Transverse colon (tissue), 4 donors: ENCODE measurements around the gene SDK1. TPM values are rescaled to one million over a fixed set of nuclear protein-coding genes. Genes with fewer than 3 reads are reported as not detected.

Source experiments
- DNase-seq: peaks from one replicate; pipeline ENCODE4 v3.0.0-alpha.2; 2019
- H3K27ac ChIP-seq, 4 donors: fragments of 200-600 bp; sonication (generic); 2 replicates each; pipeline ENCODE4 v1.5.1; 2016 to 2018; ENCODE audit warnings: inconsistent platforms in 4 of 4
- H3K27me3 ChIP-seq: fragments of 200-600 bp; sonication (generic); 2 replicates; pipeline ENCODE4 v1.5.1; 2017; ENCODE audit warnings: inconsistent platforms
- H3K36me3 ChIP-seq, 4 donors: fragments of 200-600 bp; sonication (generic); 2 replicates each; pipeline ENCODE4 v1.5.1; 2017 to 2019; ENCODE audit warnings: inconsistent platforms in 4 of 4
- H3K4me1 ChIP-seq, 4 donors: fragments of 200-600 bp; sonication (generic); 2 replicates each; pipeline ENCODE4 v1.5.1; 2017 to 2020; ENCODE audit warnings: inconsistent platforms in 4 of 4
- H3K4me3 ChIP-seq, 4 donors: fragments of 200-600 bp; sonication (generic); 1 replicate in 1 of 4; 2 replicates in 3 of 4; pipeline versions ENCODE4 v1.5.1 to v1.6.1; 2017 to 2019; ENCODE audit warnings: inconsistent platforms in 4 of 4
- H3K9me3 ChIP-seq, 2 donors: fragments of 200-600 bp; sonication (generic); 2 replicates each; pipeline ENCODE4 v1.5.1; 2017 to 2019; ENCODE audit warnings: inconsistent platforms in 2 of 2
- EP300 ChIP-seq: sonication (generic); formaldehyde crosslinking; IDR thresholded peaks from one replicate; pipeline ENCODE4 v1.6.1; 2017; ENCODE audit warnings: antibody characterized with exemption, low read depth
- POLR2A ChIP-seq: fragments of 450-650 bp; IDR thresholded peaks from one replicate; pipeline ENCODE4 v1.6.1; 2016; ENCODE audit warnings: antibody characterized with exemption, mild to moderate bottlenecking, moderate library complexity
- POLR2AphosphoS5 ChIP-seq, 3 donors: sonication (generic); formaldehyde crosslinking; IDR thresholded peaks; one replicate each; pipeline ENCODE4 v1.6.1; 2016; ENCODE audit warnings: antibody characterized with exemption in 3 of 3
- WGBS, 2 donors: methylation state at CpG; one replicate each; pipeline ENCODE4 v1.1.5; 2018; ENCODE audit warnings: low coverage in 1 of 2; 5-methylcytosine and 5-hydroxymethylcytosine counted together
- in situ Hi-C, 4 donors: fragments of 200-750 bp; cut with MboI; loops; one replicate each; pipeline versions ENCODE4 v1.15.0 to v1.15.1; 2017; ENCODE audit warnings: low sequenced_read_pairs in 3 of 4, low pct_ligation_motif_present in 1 of 4, low pct_unique_long_range_greater_than_20kb in 1 of 4
- intact Hi-C: fragments of 100-400 bp; cut with DNase I; formaldehyde crosslinking; loops from one replicate; pipeline ENCODE4 v1.15.1; 2023; ENCODE audit warnings: low total_unique reads
- total RNA-seq, 4 donors: library from RNA; depleted of rRNA; stranded (reverse); fragments of >200 nt; gene quantifications; one replicate each; pipeline ENCODE4 v1.1.0, GENCODE V29; 2016
- TF ChIP-seq, protein P1 (sequence below), 5 experiments: fragments of 200-600 bp in 3 of 5; fragments of 450-650 bp in 2 of 5; sonication (generic) in 3 of 5; IDR thresholded peaks; 1 replicate in 2 of 5; 2 replicates in 3 of 5; pipeline ENCODE4 v1.5.1; 2016 to 2017; ENCODE audit warnings: antibody characterized with exemption in 5 of 5, inconsistent platforms in 3 of 5, mild to moderate bottlenecking in 2 of 5, moderate library complexity in 1 of 5

SDK1 gene
- total RNA-seq, 4 donors from 2014 or later: 4.0 to 8.6 (median 5.4) TPM

DNA sequence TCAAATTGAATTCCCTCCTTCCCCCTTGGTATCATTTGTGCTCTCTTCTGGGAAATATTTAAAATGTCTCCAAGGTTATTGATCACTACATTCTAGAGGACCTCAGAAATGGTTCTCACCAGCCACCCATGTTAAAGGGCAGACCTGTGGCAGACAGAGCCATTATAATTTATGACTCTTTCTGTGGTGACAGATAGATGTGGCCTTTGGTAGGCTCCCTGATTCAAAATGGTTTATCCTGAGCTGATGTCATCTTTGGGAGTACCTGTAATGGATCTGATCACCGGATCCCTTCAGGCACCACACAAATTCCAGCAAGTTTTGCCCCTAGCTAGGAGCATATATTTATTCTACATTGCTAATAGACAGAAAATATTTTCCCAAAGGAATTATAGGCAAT, 267.5 kb downstream of the SDK1 start:
- no peak overlapping the region for H3K4me3 ChIP-seq
- no peak overlapping the region for H3K27ac ChIP-seq
- TF ChIP-seq POLR2AphosphoS5 (IDR thresholded peaks at IDR 0.05): no peak
- TF ChIP-seq POLR2A: no peak
- no peak for TF ChIP-seq EP300
- TF ChIP-seq, protein P1, sequence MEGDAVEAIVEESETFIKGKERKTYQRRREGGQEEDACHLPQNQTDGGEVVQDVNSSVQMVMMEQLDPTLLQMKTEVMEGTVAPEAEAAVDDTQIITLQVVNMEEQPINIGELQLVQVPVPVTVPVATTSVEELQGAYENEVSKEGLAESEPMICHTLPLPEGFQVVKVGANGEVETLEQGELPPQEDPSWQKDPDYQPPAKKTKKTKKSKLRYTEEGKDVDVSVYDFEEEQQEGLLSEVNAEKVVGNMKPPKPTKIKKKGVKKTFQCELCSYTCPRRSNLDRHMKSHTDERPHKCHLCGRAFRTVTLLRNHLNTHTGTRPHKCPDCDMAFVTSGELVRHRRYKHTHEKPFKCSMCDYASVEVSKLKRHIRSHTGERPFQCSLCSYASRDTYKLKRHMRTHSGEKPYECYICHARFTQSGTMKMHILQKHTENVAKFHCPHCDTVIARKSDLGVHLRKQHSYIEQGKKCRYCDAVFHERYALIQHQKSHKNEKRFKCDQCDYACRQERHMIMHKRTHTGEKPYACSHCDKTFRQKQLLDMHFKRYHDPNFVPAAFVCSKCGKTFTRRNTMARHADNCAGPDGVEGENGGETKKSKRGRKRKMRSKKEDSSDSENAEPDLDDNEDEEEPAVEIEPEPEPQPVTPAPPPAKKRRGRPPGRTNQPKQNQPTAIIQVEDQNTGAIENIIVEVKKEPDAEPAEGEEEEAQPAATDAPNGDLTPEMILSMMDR (IDR thresholded peaks at IDR 0.05): no peak
- no peaks in the 10 kb centered on the region for H3K36me3 ChIP-seq
- in situ Hi-C loops (no loop called here), intact Hi-C loops (no loop called here)
- H3K9me3 ChIP-seq: no peaks in the 10 kb centered on the region
- WGBS, 2 donors: 80 to 87% methylated on average over 1 of the region's 1 CpG
- DNase-seq: no peak
- no peaks in the 10 kb centered on the region for H3K4me1 ChIP-seq
- no peaks in the 10 kb centered on the region for H3K27me3 ChIP-seq

DNA sequence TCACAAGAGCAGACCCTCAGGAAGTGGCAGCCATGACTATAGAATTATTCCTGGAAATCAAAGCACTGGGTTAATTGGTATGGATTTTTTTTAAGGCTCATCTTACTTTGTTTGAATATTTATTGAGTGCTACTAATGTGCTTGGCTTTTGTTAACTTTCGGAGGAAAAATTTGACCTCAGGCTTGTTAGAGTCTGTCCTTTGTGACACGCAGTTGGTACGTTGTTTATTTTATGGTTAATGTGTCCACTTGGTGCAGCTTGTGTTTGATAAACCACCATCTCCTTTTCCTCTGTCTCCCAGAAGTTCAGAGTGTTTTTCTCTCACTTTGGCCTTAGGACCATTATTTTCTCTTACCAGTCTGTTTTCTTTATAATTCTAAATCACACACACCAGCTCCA, 268.6 kb downstream of the SDK1 start:
- Histone ChIP-seq H3K9me3 (no peaks in the 10 kb centered on the region), H3K4me1 (no peaks in the 10 kb centered on the region), H3K27me3 (no peaks in the 10 kb centered on the region), H3K36me3 (no peaks in the 10 kb centered on the region), H3K4me3 (no peak overlapping the region), H3K27ac (no peak overlapping the region)
- in situ Hi-C loops: no loop called here
- 80 to 83% methylated on average over 3 of the region's 3 CpGs for WGBS, 2 donors
- no peak for DNase-seq
- TF ChIP-seq POLR2A (no peak), EP300 (no peak), POLR2AphosphoS5 (IDR thresholded peaks at IDR 0.05) (no peak)
- TF ChIP-seq, protein P1 (IDR thresholded peaks at IDR 0.05): no peak
- intact Hi-C loops: no loop called here

DNA sequence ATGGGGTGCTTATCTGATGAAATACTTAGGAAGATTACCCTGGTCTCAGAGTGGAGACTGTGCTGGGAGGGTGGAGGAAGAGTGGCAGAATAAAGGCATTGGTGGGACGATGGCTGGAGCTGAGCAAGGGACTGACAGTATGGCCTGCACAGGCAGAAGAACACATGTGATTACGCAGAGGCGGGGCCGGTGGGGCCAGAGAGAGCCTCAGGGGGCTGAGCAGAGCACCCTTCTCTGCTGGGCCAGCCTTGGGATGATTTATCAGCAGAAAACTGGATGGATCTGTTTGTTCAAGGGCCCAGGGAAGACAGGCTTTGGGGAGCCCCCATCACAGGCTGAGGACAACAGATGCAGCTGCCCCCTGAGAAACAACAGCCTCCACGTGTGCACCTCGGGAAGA, 272.1 kb downstream of the SDK1 start:
- 61 to 69% methylated on average over 3 to 6 of the region's 6 CpGs for WGBS, 2 donors
- H3K9me3 ChIP-seq: no peaks in the 10 kb centered on the region
- intact Hi-C loops (no loop called here), in situ Hi-C loops (no loop called here)
- H3K4me3 ChIP-seq: no peak overlapping the region
- no peaks in the 10 kb centered on the region for H3K36me3 ChIP-seq
- DNase-seq: no peak
- H3K27me3 ChIP-seq: no peaks in the 10 kb centered on the region
- no peak for TF ChIP-seq POLR2AphosphoS5 (IDR thresholded peaks at IDR 0.05)
- no peak for TF ChIP-seq POLR2A
- no peak for TF ChIP-seq EP300
- TF ChIP-seq, protein P1 (IDR thresholded peaks at IDR 0.05): no peak
- no peak overlapping the region for H3K27ac ChIP-seq
- no peaks in the 10 kb centered on the region for H3K4me1 ChIP-seq

DNA sequence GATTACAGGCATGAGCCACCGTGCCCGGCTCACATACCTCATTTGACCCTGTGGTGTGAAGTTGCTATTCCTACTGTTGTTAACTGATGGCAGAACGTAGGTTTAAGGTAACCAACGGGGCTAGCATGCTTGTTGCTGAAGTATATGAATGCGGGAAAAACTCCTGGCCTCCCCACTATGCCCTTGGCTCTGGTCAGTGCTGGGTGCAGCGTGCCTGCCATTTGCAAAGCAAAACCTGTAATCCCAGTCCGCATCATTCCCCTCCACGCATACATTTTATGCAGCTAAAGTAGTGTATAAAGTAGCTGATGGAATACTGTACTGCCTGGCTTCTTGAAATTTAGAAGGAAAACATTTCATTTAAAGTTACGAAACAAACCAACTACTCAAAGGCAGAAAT, 273.3 kb downstream of the SDK1 start:
- no peaks in the 10 kb centered on the region for H3K27me3 ChIP-seq
- no peak for DNase-seq
- H3K4me3 ChIP-seq: no peak overlapping the region
- H3K9me3 ChIP-seq: no peaks in the 10 kb centered on the region
- H3K36me3 ChIP-seq: no peaks in the 10 kb centered on the region
- H3K27ac ChIP-seq: no peak overlapping the region
- H3K4me1 ChIP-seq: no peaks in the 10 kb centered on the region
- in situ Hi-C loops (no loop called here), intact Hi-C loops (no loop called here)
- WGBS, 2 donors: 85 to 94% methylated on average over 3 to 9 of the region's 9 CpGs
- TF ChIP-seq, protein P1 (IDR thresholded peaks at IDR 0.05): no peak
- TF ChIP-seq POLR2AphosphoS5 (IDR thresholded peaks at IDR 0.05) (no peak), POLR2A (no peak)
